Left hindlimb (tissue), 1 donor: ENCODE data around the gene NRG4.
A peak's percentile ranks its signal among the peaks of the same experiment; 100 is the strongest.
"Not testable (repeated sequence)": the region's sequence is repeated elsewhere in the genome, so short reads cannot be mapped to it uniquely, and the experiment has no call there.

Experiments
- DNase-seq: peaks from one replicate; pipeline ENCODE4 v3.0.0-alpha.2; 2018

Gene NRG4

GRCh38 chr15:76011627-76012551 lies at the start of gene NRG4:
Gene NRG4, minus strand, starts transcription at chr15:76012424. Its CDS starts 1,194 bp downstream, at chr15:76011230.
- no peak for DNase-seq

GRCh38 chr15:76061700-76062099 lies 49.5 kb upstream of the NRG4 start:
- DNase-seq: no peak

GRCh38 chr15:76060118-76060989 lies 48.1 kb upstream of the NRG4 start:
- DNase-seq: no peak

- DNase-seq: peak; percentile 61
Observed at GRCh38 chr15:76059320-76060117, 47.3 kb upstream of the NRG4 start, which contains the start of gene TMEM266. Gene TMEM266, plus strand, starts transcription at chr15:76059985. Its CDS starts 74,279 bp downstream, at chr15:76134264.

GRCh38 chr15:76058714-76059319 lies 46.6 kb upstream of the NRG4 start:
- DNase-seq: peak; percentile 35

GRCh38 chr15:76057332-76058000 lies 45.2 kb upstream of the NRG4 start:
- peak; percentile 30 for DNase-seq

GRCh38 chr15:76056931-76057330 lies 44.7 kb upstream of the NRG4 start:
- no peak for DNase-seq

GRCh38 chr15:76054201-76054600 lies 42.0 kb upstream of the NRG4 start:
- DNase-seq: not testable (repeated sequence)

- DNase-seq: no peak
Observed at GRCh38 chr15:76038512-76038911, 26.3 kb upstream of the NRG4 start.

GRCh38 chr15:76035593-76035992 lies 23.4 kb upstream of the NRG4 start:
- DNase-seq: no peak

- DNase-seq: no peak
Observed at GRCh38 chr15:76034111-76034510, 21.9 kb upstream of the NRG4 start.

- no peak for DNase-seq
Observed at GRCh38 chr15:76033438-76033837, 21.2 kb upstream of the NRG4 start.

- no peak for DNase-seq
Observed at GRCh38 chr15:76032046-76032445, 19.8 kb upstream of the NRG4 start.

GRCh38 chr15:76024021-76024768 lies 12.0 kb upstream of the NRG4 start:
- no peak for DNase-seq

GRCh38 chr15:76013470-76013869 lies 1.2 kb upstream of the NRG4 start:
- DNase-seq: not testable (repeated sequence)

GRCh38 chr15:76010613-76011012 lies 1.6 kb downstream of the NRG4 start:
- no peak for DNase-seq

- DNase-seq: no peak
Observed at GRCh38 chr15:76006136-76006778, 6.0 kb downstream of the NRG4 start.

- no peak for DNase-seq
Observed at GRCh38 chr15:76003364-76003763, 8.9 kb downstream of the NRG4 start.

- DNase-seq: no peak
Observed at GRCh38 chr15:75995611-75996010, 16.6 kb downstream of the NRG4 start.

GRCh38 chr15:75994220-75994619 lies 18.0 kb downstream of the NRG4 start:
- no peak for DNase-seq
